WERI-Rb-1 (cell line): ENCODE data around the gene P2RY2.

ENCODE experiments used
- DNase-seq: peaks from one replicate; pipeline ENCODE4 v3.0.0-alpha.2; 2020
- H3K27ac ChIP-seq: fragments of 250-450 bp; sonication (Bioruptor Pico); 2 replicates; pipeline ENCODE4 v1.5.1; 2020; ENCODE audit warnings: mild to moderate bottlenecking, moderate library complexity
- H3K27me3 ChIP-seq: fragments of 250-450 bp; sonication (Bioruptor Pico); 2 replicates; pipeline ENCODE4 v1.5.1; 2021; ENCODE audit warnings: mild to moderate bottlenecking, low read depth, moderate library complexity; ENCODE audit not compliant: insufficient read depth, severe bottlenecking
- H3K36me3 ChIP-seq: fragments of 250-450 bp; sonication (Bioruptor Pico); 2 replicates; pipeline ENCODE4 v1.5.1; 2020; ENCODE audit warnings: mild to moderate bottlenecking, moderate library complexity
- H3K4me3 ChIP-seq: 2 replicates; pipeline ENCODE4 v1.5.1; 2011; ENCODE audit warnings: low read depth, mild to moderate bottlenecking, control low read depth, low read length
- H3K9me3 ChIP-seq: fragments of 250-450 bp; sonication (Bioruptor Pico); 2 replicates; pipeline ENCODE4 v1.5.1; 2021; ENCODE audit warnings: mild to moderate bottlenecking, moderate library complexity; ENCODE audit not compliant: severe bottlenecking
- TF ChIP-seq, protein P1 (sequence below): IDR thresholded peaks from 2 replicates; pipeline ENCODE4 v1.5.1; 2011; ENCODE audit warnings: low read depth, mild to moderate bottlenecking, control low read depth, inconsistent platforms, low read length

Gene P2RY2

DNA sequence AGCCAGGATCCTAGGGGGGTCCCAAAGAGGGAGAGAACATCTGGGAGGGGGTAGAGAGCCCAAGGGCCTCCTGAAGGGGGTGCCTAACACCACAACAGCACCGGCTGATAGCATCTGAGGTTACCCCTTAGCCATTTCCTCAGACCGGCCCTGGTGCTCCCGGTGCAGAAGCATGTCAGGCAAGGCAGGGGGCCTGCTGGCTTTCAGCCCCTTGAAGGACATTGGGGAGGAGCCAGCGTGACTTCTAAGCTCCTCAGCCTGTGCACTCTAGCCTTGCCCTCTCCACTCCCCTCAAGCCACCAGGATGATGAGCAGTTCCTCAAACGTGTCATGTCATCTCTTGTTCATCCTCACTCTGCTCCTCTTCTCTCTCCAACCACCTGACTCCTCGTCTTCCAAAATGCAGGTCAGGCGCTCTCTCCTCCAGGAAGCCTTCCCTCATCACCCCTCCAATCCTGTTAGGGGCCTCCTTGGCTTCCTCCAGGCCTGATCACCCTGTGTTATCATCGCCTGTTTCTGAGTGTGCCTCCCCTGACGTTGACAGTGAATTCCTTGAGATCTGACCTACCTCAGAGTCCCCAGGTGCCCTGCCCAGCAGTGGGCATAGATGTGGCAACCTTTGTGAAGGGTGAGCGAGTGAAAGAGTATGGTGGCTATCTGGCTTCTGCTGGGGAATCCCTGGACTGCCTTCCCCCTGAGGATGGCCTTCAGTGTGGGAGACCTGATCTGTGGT lies 6.1 kb downstream of the P2RY2 start:
- TF ChIP-seq, protein P1, sequence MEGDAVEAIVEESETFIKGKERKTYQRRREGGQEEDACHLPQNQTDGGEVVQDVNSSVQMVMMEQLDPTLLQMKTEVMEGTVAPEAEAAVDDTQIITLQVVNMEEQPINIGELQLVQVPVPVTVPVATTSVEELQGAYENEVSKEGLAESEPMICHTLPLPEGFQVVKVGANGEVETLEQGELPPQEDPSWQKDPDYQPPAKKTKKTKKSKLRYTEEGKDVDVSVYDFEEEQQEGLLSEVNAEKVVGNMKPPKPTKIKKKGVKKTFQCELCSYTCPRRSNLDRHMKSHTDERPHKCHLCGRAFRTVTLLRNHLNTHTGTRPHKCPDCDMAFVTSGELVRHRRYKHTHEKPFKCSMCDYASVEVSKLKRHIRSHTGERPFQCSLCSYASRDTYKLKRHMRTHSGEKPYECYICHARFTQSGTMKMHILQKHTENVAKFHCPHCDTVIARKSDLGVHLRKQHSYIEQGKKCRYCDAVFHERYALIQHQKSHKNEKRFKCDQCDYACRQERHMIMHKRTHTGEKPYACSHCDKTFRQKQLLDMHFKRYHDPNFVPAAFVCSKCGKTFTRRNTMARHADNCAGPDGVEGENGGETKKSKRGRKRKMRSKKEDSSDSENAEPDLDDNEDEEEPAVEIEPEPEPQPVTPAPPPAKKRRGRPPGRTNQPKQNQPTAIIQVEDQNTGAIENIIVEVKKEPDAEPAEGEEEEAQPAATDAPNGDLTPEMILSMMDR = no peak
- DNase-seq = no peak

DNA sequence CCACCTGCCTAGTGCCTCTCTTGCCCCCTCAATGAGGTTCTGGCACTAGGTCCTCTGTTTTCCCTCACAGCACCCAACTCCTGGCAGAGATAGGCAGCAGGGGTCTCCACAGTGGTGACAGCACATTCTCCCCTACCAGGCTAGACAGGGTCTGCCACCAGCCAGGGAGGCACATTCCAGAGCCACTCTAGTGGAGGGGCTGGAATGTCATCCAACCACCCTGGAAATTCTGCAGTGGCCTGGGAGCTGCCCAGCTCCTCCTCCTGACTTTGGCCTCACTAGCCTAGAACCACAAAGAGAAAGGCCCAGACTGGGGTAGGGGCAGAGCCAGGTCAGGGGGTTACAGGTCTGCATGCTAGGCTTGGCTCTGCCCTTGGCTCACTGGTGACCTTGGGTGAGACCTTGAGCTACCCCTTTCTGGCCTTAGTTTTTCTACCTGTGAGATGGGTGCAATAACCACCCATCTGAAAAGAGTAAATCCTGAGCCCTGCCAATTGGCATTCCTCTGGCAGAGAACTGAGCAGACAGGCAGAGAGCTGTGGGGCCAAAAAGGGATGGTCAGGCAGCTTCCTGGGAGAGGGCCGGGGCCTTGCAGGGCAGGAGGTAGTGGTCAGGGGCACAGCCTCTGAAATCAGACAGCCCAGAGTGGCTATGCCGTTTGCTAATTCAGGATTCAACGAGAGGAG lies 7.1 kb downstream of the P2RY2 start:
- no peak for DNase-seq
- no peaks in the 10 kb centered on the region for H3K27me3 ChIP-seq
- no peaks in the 10 kb centered on the region for H3K36me3 ChIP-seq
- H3K27ac ChIP-seq = no peak overlapping the region
- H3K4me3 ChIP-seq = no peak overlapping the region
- TF ChIP-seq, protein P1 = no peak
- H3K9me3 ChIP-seq = no peaks in the 10 kb centered on the region

More for the DNA sequence above, 6.1 kb downstream of the P2RY2 start:
- Histone ChIP-seq H3K9me3 (no peaks in the 10 kb centered on the region), H3K27ac (no peak overlapping the region), H3K4me3 (no peak overlapping the region), H3K36me3 (no peaks in the 10 kb centered on the region), H3K27me3 (no peaks in the 10 kb centered on the region)

DNA sequence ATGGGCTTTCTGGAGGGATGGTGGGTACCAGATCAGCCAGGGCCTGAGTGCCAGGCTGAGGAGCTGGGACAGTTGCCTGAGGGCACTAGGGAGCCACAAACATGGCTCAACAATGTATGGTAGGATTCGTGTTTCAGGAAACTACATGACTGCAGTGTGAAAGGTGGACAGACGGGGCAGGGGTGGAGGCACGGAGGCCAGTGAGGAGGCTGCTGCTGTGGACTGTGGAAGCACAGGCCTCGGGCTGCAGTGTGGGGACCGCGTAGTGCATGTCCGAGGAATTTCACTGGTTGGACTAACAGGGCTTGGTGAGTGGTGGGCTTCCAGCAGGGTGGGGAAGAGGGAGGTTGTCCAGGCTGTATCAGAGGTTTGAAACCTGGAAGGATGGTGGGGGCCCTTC lies 7.8 kb downstream of the P2RY2 start:
- TF ChIP-seq, protein P1 = no peak
- DNase-seq = no peak
- Histone ChIP-seq H3K36me3 (no peaks in the 10 kb centered on the region), H3K27me3 (no peaks in the 10 kb centered on the region), H3K4me3 (no peak overlapping the region), H3K9me3 (no peaks in the 10 kb centered on the region), H3K27ac (no peak overlapping the region)

DNA sequence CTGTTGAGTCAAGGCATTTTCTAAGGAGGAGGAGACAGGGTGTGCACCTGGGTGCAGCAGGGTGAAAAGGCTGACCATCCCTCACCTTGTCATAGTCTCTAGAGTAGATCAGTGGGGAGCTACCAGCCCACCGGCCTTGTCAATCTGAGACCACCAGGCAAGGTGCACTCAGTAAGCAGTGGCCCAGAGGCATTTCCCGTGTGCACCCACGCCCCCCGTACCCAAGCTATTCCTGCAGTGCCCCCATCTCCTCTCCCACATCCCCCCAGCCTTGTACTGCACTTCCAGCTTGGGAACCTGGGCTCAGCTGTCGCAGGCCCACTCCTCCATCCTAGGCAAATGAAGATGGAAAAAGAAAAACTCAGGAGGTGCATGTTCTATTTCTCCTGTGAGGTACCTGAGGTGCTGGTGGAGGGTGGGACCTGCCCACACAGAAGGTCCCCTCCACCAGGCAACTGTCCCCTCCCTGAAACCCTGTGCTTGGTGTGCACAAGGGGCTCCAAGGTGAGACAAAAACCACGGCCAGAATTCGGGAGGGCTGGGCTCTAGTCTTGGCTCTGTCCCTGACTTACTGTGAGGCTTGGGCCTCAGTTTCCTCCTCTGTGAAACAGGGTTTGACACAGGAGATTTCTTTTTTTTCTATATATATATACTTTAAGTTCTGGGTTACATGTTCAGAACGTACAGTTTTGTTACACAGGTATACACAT lies 8.4 kb downstream of the P2RY2 start:
- no peaks in the 10 kb centered on the region for H3K27me3 ChIP-seq
- TF ChIP-seq, protein P1 = no peak
- no peak overlapping the region for H3K4me3 ChIP-seq
- DNase-seq = no peak
- H3K27ac ChIP-seq = no peak overlapping the region
- H3K36me3 ChIP-seq = no peaks in the 10 kb centered on the region
- no peaks in the 10 kb centered on the region for H3K9me3 ChIP-seq

DNA sequence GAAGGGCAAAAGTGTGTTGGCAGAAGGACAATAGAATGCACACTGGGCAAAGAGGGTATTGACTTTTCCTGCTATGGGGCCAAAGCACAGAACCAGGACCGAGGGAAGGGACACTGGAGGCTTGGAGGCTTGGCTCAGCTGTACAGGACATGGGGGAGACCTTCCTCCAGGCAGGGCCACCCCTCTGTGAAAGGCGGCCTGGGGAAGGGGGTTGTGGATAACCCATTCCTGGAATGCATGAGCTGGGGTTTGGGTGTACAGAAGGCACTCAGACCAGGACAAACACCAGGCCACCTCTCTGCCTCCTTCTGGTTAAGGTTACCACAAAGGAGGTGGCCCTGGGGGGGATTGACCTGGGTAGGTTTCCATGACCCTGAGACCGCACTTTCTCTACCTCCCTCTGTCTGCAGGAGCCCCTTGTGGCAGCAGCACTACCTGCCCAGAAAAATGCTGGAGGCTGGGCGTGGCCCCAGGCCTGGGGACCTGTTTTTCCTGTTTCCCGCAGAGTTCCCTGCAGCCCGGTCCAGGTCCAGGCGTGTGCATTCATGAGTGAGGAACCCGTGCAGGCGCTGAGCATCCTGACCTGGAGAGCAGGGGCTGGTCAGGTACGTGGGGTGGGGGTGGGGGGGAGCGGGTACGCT lies 9.6 kb downstream of the P2RY2 start:
- no peak for DNase-seq
- Histone ChIP-seq H3K4me3 (no peak overlapping the region), H3K36me3 (no peaks in the 10 kb centered on the region), H3K27me3 (no peaks in the 10 kb centered on the region), H3K9me3 (no peaks in the 10 kb centered on the region), H3K27ac (no peak overlapping the region)
- TF ChIP-seq, protein P1 = 0 out of 2 replicates have a peak, but pooled peaks have one; percentile 4
